Measurements from ENCODE around the gene MARCHF2. TPM values are rescaled to one million over a fixed set of nuclear protein-coding genes. Genes with fewer than 3 reads are reported as not detected.
A peak's percentile ranks its signal among the peaks of the same experiment; 100 is the strongest.
"Not testable (repeated sequence)": the region's sequence is repeated elsewhere in the genome, so short reads cannot be mapped to it uniquely, and the experiment has no call there.

MARCHF2 gene
- total RNA-seq, 1 donor from 2014 or later, result 30.9 TPM

DNA sequence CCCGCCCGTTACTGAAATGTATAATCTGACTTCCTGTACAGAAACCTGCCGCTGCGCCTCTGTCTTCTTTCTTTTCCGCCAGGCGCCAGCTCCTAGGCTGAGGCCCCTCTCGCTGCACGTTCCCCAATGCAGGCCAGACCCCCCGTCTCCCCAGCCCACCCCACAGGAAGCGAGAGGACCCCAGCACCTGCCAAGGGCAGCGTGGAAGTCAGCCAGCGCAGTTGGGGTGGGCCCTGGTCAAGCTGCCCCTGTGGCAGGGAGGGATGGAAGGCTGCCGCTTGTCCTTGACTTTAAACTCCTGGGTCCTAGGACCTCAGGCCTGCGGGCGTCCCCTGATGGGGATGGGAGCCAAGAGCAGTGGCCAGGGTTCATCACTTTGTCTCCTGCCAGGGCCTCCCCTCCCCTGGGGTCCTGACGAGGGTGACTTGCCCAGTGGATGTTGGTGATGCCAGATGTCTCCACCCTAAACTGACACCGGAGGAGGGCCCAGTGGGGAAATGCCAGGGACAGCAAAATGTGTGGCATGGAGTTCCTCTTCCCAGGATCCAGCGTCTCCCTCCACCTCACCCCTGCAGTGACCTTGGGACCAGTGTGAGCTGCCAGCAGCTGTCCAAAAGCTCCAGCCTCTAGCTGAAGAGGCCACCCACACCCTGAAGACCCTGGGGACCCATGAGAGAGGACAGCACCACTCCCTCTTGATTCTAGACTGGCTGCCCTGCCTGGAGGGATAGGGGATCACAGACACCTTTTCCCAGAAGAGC, 8.5 kb upstream of the MARCHF2 start:
- H3K4me1 Mint-ChIP-seq (ENCODE audit: low read depth, unreplicated experiment), result no peaks in the 10 kb centered on the region
- no peaks in the 10 kb centered on the region for H3K27me3 ChIP-seq (ENCODE audit: insufficient read depth, low read length)
- H3K36me3 Mint-ChIP-seq (ENCODE audit: low read depth, unreplicated experiment), result peaks cover 4% of the 10 kb centered on the region
- no peak for TF ChIP-seq CTCF (IDR thresholded peaks at IDR 0.05; ENCODE audit: insufficient read depth, low read depth, low read length)
- no peak for TF ChIP-seq EZH2 (IDR thresholded peaks at IDR 0.05; ENCODE audit: insufficient read depth, low read length)
- no peak overlapping the region for H3K9ac ChIP-seq (ENCODE audit: low read length)
- peaks cover 3% of the 10 kb centered on the region for H3K36me3 ChIP-seq (ENCODE audit: insufficient read depth, low read length)
- no peak overlapping the region for H3K4me3 Mint-ChIP-seq (ENCODE audit: unreplicated experiment)
- H2AFZ ChIP-seq (ENCODE audit: low read depth, low read length), result no peak overlapping the region
- FAIRE-seq (no peak), DNase-seq (ENCODE audit: low read depth) (no peak)
- peaks cover 8% of the 10 kb centered on the region for H3K79me2 ChIP-seq (ENCODE audit: insufficient read depth, low read length)
- H3K9me3 ChIP-seq (ENCODE audit: insufficient read depth, low read depth, low read length), result no peaks in the 10 kb centered on the region
- H3K9me3 Mint-ChIP-seq (ENCODE audit: unreplicated experiment), result no peaks in the 10 kb centered on the region
- no peak overlapping the region for H3K27ac ChIP-seq (ENCODE audit: low read depth, low read length)
- no peaks in the 10 kb centered on the region for H3K4me1 ChIP-seq (ENCODE audit: insufficient read depth, low read length)
- H4K20me1 ChIP-seq (ENCODE audit: insufficient read depth, low read length), result peaks cover 12% of the 10 kb centered on the region
- no peaks in the 10 kb centered on the region for H3K27me3 Mint-ChIP-seq (ENCODE audit: low read depth, unreplicated experiment)
- no peak overlapping the region for H3K4me2 ChIP-seq (ENCODE audit: low read length)
- H3K27ac Mint-ChIP-seq (ENCODE audit: unreplicated experiment), result no peak overlapping the region
- H3K4me3 ChIP-seq (ENCODE audit: insufficient read depth, low read depth, low read length), result no peak overlapping the region

DNA sequence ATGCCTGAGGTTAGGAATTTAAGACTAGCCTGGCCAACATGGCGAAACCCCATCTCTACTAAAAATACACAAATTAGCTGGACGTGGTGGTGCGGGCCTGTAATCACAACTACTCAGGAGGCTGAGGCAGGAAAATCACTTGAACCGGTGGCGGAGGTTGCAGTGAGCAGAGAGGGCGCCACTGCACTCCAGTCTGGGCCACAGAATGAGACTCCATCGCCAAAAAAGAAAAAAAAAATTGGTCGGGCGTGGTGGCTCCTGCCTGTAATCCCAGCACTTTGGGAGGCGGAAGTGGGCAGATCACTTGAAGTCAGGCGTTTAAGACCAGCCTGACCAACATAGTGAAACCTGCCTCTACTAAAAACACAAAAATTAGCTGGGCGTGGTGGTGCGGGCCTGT, 2.4 kb upstream of the MARCHF2 start:
- not testable (repeated sequence) for DNase-seq (ENCODE audit: low read depth); H3K36me3 Mint-ChIP-seq (ENCODE audit: low read depth, unreplicated experiment); H3K27me3 ChIP-seq (ENCODE audit: insufficient read depth, low read length); H3K9me3 Mint-ChIP-seq (ENCODE audit: unreplicated experiment); H3K4me3 ChIP-seq (ENCODE audit: insufficient read depth, low read depth, low read length); H3K36me3 ChIP-seq (ENCODE audit: insufficient read depth, low read length); H3K79me2 ChIP-seq (ENCODE audit: insufficient read depth, low read length); H3K27ac ChIP-seq (ENCODE audit: low read depth, low read length); FAIRE-seq; H3K9ac ChIP-seq (ENCODE audit: low read length); H3K4me1 Mint-ChIP-seq (ENCODE audit: low read depth, unreplicated experiment); H3K4me2 ChIP-seq (ENCODE audit: low read length); H2AFZ ChIP-seq (ENCODE audit: low read depth, low read length); H3K4me3 Mint-ChIP-seq (ENCODE audit: unreplicated experiment); H3K9me3 ChIP-seq (ENCODE audit: insufficient read depth, low read depth, low read length); H3K4me1 ChIP-seq (ENCODE audit: insufficient read depth, low read length); H3K27me3 Mint-ChIP-seq (ENCODE audit: low read depth, unreplicated experiment); H3K27ac Mint-ChIP-seq (ENCODE audit: unreplicated experiment); H4K20me1 ChIP-seq (ENCODE audit: insufficient read depth, low read length)

DNA sequence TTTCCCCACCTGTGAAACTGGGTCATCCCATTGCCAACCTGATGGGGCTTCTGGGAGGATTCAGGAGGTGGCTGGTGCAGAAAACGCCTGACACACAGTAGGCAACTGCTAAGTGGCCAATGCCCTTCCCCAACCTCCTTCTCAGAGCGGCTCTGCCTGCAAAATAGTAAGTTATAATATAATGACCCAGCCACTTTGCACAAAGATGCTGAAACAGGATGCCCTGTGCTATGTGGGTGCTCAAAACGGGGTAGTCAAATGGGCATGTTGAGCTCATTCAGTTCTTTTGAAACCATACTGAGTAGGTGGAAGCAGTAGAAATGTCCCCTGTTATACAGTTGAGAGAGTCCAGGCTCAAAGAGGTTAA, 507 bp downstream of the MARCHF2 start:
- no peaks in the 10 kb centered on the region for H4K20me1 ChIP-seq (ENCODE audit: insufficient read depth, low read length)
- no peaks in the 10 kb centered on the region for H3K9me3 ChIP-seq (ENCODE audit: insufficient read depth, low read depth, low read length)
- H3K4me3 Mint-ChIP-seq (ENCODE audit: unreplicated experiment), result peak overlapping the region; percentile 80
- H3K9ac ChIP-seq (ENCODE audit: low read length), result peak overlapping the region; percentile 77
- no peak overlapping the region for H3K27ac Mint-ChIP-seq (ENCODE audit: unreplicated experiment)
- H3K4me1 ChIP-seq (ENCODE audit: insufficient read depth, low read length), result peaks cover 6% of the 10 kb centered on the region
- H3K36me3 ChIP-seq (ENCODE audit: insufficient read depth, low read length), result no peaks in the 10 kb centered on the region
- no peak overlapping the region for H3K27ac ChIP-seq (ENCODE audit: low read depth, low read length)
- peak overlapping the region; percentile 71 for H3K4me3 ChIP-seq (ENCODE audit: insufficient read depth, low read depth, low read length)
- no peaks in the 10 kb centered on the region for H3K27me3 ChIP-seq (ENCODE audit: insufficient read depth, low read length)
- H3K36me3 Mint-ChIP-seq (ENCODE audit: low read depth, unreplicated experiment), result peaks cover 2% of the 10 kb centered on the region
- H3K4me2 ChIP-seq (ENCODE audit: low read length), result peak overlapping the region; percentile 89
- H3K4me1 Mint-ChIP-seq (ENCODE audit: low read depth, unreplicated experiment), result peaks cover 7% of the 10 kb centered on the region
- DNase-seq (ENCODE audit: low read depth) (no peak), FAIRE-seq (no peak)
- no peaks in the 10 kb centered on the region for H3K9me3 Mint-ChIP-seq (ENCODE audit: unreplicated experiment)
- H3K79me2 ChIP-seq (ENCODE audit: insufficient read depth, low read length), result no peaks in the 10 kb centered on the region
- TF ChIP-seq CTCF (IDR thresholded peaks at IDR 0.05; ENCODE audit: insufficient read depth, low read depth, low read length), result no peak
- no peak for TF ChIP-seq EZH2 (IDR thresholded peaks at IDR 0.05; ENCODE audit: insufficient read depth, low read length)
- peak overlapping the region; percentile 74 for H2AFZ ChIP-seq (ENCODE audit: low read depth, low read length)
- H3K27me3 Mint-ChIP-seq (ENCODE audit: low read depth, unreplicated experiment), result no peaks in the 10 kb centered on the region

Data from astrocyte (in vitro differentiated cells and primary cell).